HK-2 (cell line): Measurements from ENCODE around the gene NUDC.
"Not testable (repeated sequence)": the region's sequence is repeated elsewhere in the genome, so short reads cannot be mapped to it uniquely, and the experiment has no call there.

Source experiments
- DNase-seq: peaks from one replicate; pipeline ENCODE4 v3.0.0-alpha.2; 2018; ENCODE audit not compliant: unreplicated experiment

The NUDC gene

GRCh38 chr1:26911399-26912146 lies 10.0 kb upstream of the NUDC start:
- DNase-seq, result no peak

GRCh38 chr1:26912147-26912490 lies 9.4 kb upstream of the NUDC start:
- DNase-seq, result no peak

- DNase-seq, result no peak
These were observed 8.2 kb upstream of the NUDC start for GRCh38 chr1:26913389-26913753.

GRCh38 chr1:26913754-26914619 lies 7.6 kb upstream of the NUDC start, which contains the start of gene NR0B2:
Gene NR0B2, minus strand, starts transcription at chr1:26913975. Its CDS starts 35 bp downstream, at chr1:26913940.
- no peak for DNase-seq

- no peak for DNase-seq
These were observed 6.2 kb upstream of the NUDC start for GRCh38 chr1:26915204-26915842.

- DNase-seq, result no peak
These were observed 410 bp upstream of the NUDC start for GRCh38 chr1:26921126-26921539.

GRCh38 chr1:26922431-26922729 lies 837 bp downstream of the NUDC start:
- no peak for DNase-seq

- DNase-seq, result no peak
These were observed 1.4 kb downstream of the NUDC start for GRCh38 chr1:26922901-26923300.

- no peak for DNase-seq
These were observed 2.2 kb downstream of the NUDC start for GRCh38 chr1:26923711-26924110.

- no peak for DNase-seq
These were observed 11.0 kb downstream of the NUDC start for GRCh38 chr1:26932531-26932930.

GRCh38 chr1:26936823-26937222 lies 15.3 kb downstream of the NUDC start:
- no peak for DNase-seq

- DNase-seq, result no peak
These were observed 16.6 kb downstream of the NUDC start for GRCh38 chr1:26938004-26938658.

- DNase-seq, result no peak
These were observed 17.1 kb downstream of the NUDC start for GRCh38 chr1:26938659-26939025.

GRCh38 chr1:26941311-26941710 lies 19.8 kb downstream of the NUDC start:
- DNase-seq, result no peak

GRCh38 chr1:26942656-26943055 lies 21.1 kb downstream of the NUDC start:
- no peak for DNase-seq

GRCh38 chr1:26945138-26945537 lies 23.6 kb downstream of the NUDC start:
- DNase-seq, result no peak

GRCh38 chr1:26945728-26946127 lies 24.2 kb downstream of the NUDC start:
- DNase-seq, result no peak

GRCh38 chr1:26946270-26946669 lies 24.7 kb downstream of the NUDC start:
- DNase-seq, result no peak

- not testable (repeated sequence) for DNase-seq
These were observed 27.1 kb downstream of the NUDC start for GRCh38 chr1:26948725-26949057.

GRCh38 chr1:26949266-26949925 lies 27.9 kb downstream of the NUDC start:
- DNase-seq, result no peak

- no peak for DNase-seq
These were observed 28.4 kb downstream of the NUDC start for GRCh38 chr1:26949926-26950319.

- DNase-seq, result no peak
These were observed 29.1 kb downstream of the NUDC start for GRCh38 chr1:26950602-26951001.
